Mucosa of descending colon (tissue), 3 donors: Measurements from ENCODE around the gene ZNF385A. TPM values are rescaled to one million over a fixed set of nuclear protein-coding genes. Genes with fewer than 3 reads are reported as not detected.

Source experiments
- ATAC-seq: fragments of 200-7000 bp; cut with Tn5 transposase; one replicate; pipeline ENCODE4 v1.9.1; 2020; ENCODE audit warnings: mild to moderate bottlenecking, moderate library complexity
- DNase-seq, 3 donors: peaks; one replicate each; pipeline ENCODE4 v3.0.0-alpha.2; 2020
- H3K36me3 ChIP-seq: fragments of 200-600 bp; one replicate; pipeline ENCODE4 v1.8.0; 2021; ENCODE audit warnings: low read depth, mild to moderate bottlenecking
- H3K4me1 ChIP-seq: fragments of 200-600 bp; one replicate; pipeline ENCODE4 v1.8.0; 2021; ENCODE audit warnings: low read depth, mild to moderate bottlenecking
- H3K4me3 ChIP-seq: fragments of 200-600 bp; one replicate; pipeline ENCODE4 v1.8.0; 2021; ENCODE audit warnings: mild to moderate bottlenecking
- H3K9me3 ChIP-seq: fragments of 200-600 bp; one replicate; pipeline ENCODE4 v1.8.0; 2021; ENCODE audit warnings: mild to moderate bottlenecking
- CTCF ChIP-seq: fragments of 200-600 bp; IDR thresholded peaks from one replicate; pipeline ENCODE4 v1.8.0; 2022; ENCODE audit warnings: antibody characterized with exemption, mild to moderate bottlenecking
- intact Hi-C, 2 donors: fragments of 100-400 bp; cut with DNase I in 1 of 2; cut with micrococcal nuclease in 1 of 2; formaldehyde crosslinking; loops; one replicate each; pipeline versions ENCODE4 v1.11.0 to v1.11.1; 2022; cut with DNase I, micrococcal nuclease
- total RNA-seq, 3 donors: library from RNA; stranded (reverse); fragmentation: NEBNext Ultra II Directional in 2 of 3; extraction: Animal tissue kit (Norgen Biotek cat#: 25700) in 2 of 3; gene quantifications; one replicate each; pipeline versions ENCODE4 v1.2.1 to v1.2.4, GENCODE V29; 2021 to 2023
- donor health status: DM: no; HTN: no; CAD: no; lungs with moderate emphysema.
- donor health status: DM: no; HTN: no; CAD: no.
- donor health status: DM: no; HTN: yes; CAD: no.

ZNF385A gene
- total RNA-seq, 3 donors from 2014 or later, result 3.5 to 15.0 (median 10.4) TPM

DNA sequence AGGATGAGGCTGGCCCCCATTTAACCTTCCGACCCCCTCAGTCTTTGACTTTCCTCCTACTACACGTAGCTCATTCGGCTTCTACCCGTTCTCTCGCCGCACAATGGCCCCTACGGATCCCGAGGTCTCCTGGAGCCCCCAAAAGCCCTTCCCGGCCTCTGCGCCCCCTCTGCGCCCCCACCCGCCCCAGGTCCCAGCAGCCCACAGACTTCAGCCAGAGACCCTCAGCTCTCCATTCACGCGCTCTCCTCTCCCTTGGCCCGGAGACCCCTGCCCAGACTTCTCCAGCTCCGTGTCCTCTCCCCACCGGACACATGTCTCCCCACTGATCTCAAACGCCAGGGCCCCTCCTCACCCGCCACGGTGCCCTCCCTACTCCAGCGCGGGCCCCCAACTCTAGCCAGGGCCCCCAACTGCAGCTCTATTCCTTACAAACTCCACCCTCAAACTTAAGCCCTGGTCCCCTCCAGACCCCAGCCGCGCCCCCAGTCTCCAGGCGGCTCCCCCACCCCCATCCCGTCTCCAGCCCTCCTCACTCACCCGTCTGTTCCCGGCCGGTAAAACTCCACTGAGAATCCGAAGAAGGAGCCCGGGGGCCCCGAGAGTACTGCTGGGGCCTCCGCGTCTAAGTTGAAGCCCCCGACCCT, 34.0 kb upstream of the ZNF385A start:
- H3K36me3 ChIP-seq, result no peaks in the 10 kb centered on the region
- no peak for TF ChIP-seq CTCF
- peak; percentile 6 for ATAC-seq

GRCh38 chr12:54417712-54418440, 33.3 kb upstream of the ZNF385A start:
- H3K4me3 ChIP-seq, result peak overlapping the region; percentile 61
- no peaks in the 10 kb centered on the region for H3K36me3 ChIP-seq
- no peak for TF ChIP-seq CTCF
- DNase-seq (no peak), ATAC-seq (no peak)
- H3K9me3 ChIP-seq, result no peaks in the 10 kb centered on the region
- no peaks in the 10 kb centered on the region for H3K4me1 ChIP-seq
- intact Hi-C loops, result no loop called here

More for the DNA sequence above, 34.0 kb upstream of the ZNF385A start:
- intact Hi-C loops, result no loop called here
- H3K9me3 ChIP-seq, result no peaks in the 10 kb centered on the region
- H3K4me1 ChIP-seq, result no peaks in the 10 kb centered on the region
- peak overlapping the region; percentile 61 for H3K4me3 ChIP-seq
- no peak for DNase-seq

- Histone ChIP-seq H3K9me3 (no peaks in the 10 kb centered on the region), H3K4me3 (no peak overlapping the region), H3K4me1 (no peaks in the 10 kb centered on the region), H3K36me3 (no peaks in the 10 kb centered on the region)
- no peak for TF ChIP-seq CTCF
- DNase-seq (no peak), ATAC-seq (no peak)
- intact Hi-C loops, result no loop called here
These were observed 32.4 kb upstream of the ZNF385A start for GRCh38 chr12:54416687-54417603.

GRCh38 chr12:54415221-54415929, 30.8 kb upstream of the ZNF385A start:
- intact Hi-C loops, result no loop called here
- TF ChIP-seq CTCF, result no peak
- H3K4me1 ChIP-seq, result no peaks in the 10 kb centered on the region
- H3K9me3 ChIP-seq, result no peaks in the 10 kb centered on the region
- no peaks in the 10 kb centered on the region for H3K36me3 ChIP-seq
- ATAC-seq, result no peak
- DNase-seq, result no peak
- H3K4me3 ChIP-seq, result no peak overlapping the region
